ENCODE data around the gene PPP2R5C.

PPP2R5C gene

GRCh38 chr14:101950516-101951215 is 189.2 kb downstream of the PPP2R5C start:
- Histone ChIP-seq H3K4me1 (ENCODE audit: control insufficient read depth, insufficient read depth, low read length, poor library complexity, severe bottlenecking) (peaks cover 5% of the 10 kb centered on the region), H3K4me3 (ENCODE audit: extremely low read depth, insufficient read depth, low read length, poor library complexity, severe bottlenecking) (no peak overlapping the region), H3K36me3 (ENCODE audit: control insufficient read depth, insufficient read depth, low read length) (no peaks in the 10 kb centered on the region), H3K27ac (ENCODE audit: low read depth, low read length, severe bottlenecking) (no peak overlapping the region), H3K9me3 (ENCODE audit: control insufficient read depth, low read length) (no peaks in the 10 kb centered on the region)
- 89 to 94% methylated on average over 3 of the region's 4 CpGs for WGBS, 2 experiments (ENCODE audit: insufficient coverage in 2 of 2)

GRCh38 chr14:101953151-101953550 is 191.6 kb downstream of the PPP2R5C start:
- Histone ChIP-seq H3K27ac (ENCODE audit: low read depth, low read length, severe bottlenecking) (no peak overlapping the region), H3K9me3 (ENCODE audit: control insufficient read depth, low read length) (no peaks in the 10 kb centered on the region), H3K4me3 (ENCODE audit: extremely low read depth, insufficient read depth, low read length, poor library complexity, severe bottlenecking) (no peak overlapping the region), H3K4me1 (ENCODE audit: control insufficient read depth, insufficient read depth, low read length, poor library complexity, severe bottlenecking) (peaks cover 5% of the 10 kb centered on the region), H3K36me3 (ENCODE audit: control insufficient read depth, insufficient read depth, low read length) (no peaks in the 10 kb centered on the region)
- 73 to 80% methylated on average over 6 to 7 of the region's 8 CpGs for WGBS, 2 experiments (ENCODE audit: insufficient coverage in 2 of 2)

- WGBS, 2 experiments (ENCODE audit: insufficient coverage in 2 of 2): 84 to 89% methylated on average over 4 to 6 of the region's 6 CpGs
Observed at GRCh38 chr14:101954501-101954900, 193.0 kb downstream of the PPP2R5C start.

GRCh38 chr14:101955695-101956161 is 194.2 kb downstream of the PPP2R5C start:
- Histone ChIP-seq H3K4me1 (ENCODE audit: control insufficient read depth, insufficient read depth, low read length, poor library complexity, severe bottlenecking) (no peaks in the 10 kb centered on the region), H3K36me3 (ENCODE audit: control insufficient read depth, insufficient read depth, low read length) (no peaks in the 10 kb centered on the region), H3K9me3 (ENCODE audit: control insufficient read depth, low read length) (no peaks in the 10 kb centered on the region), H3K4me3 (ENCODE audit: extremely low read depth, insufficient read depth, low read length, poor library complexity, severe bottlenecking) (no peak overlapping the region), H3K27ac (ENCODE audit: low read depth, low read length, severe bottlenecking) (no peak overlapping the region)
- WGBS, 2 experiments (ENCODE audit: insufficient coverage in 2 of 2): 92 to 93% methylated on average over 29 to 34 of the region's 34 CpGs

More at GRCh38 chr14:101954501-101954900, 193.0 kb downstream of the PPP2R5C start:
- Histone ChIP-seq H3K36me3 (ENCODE audit: control insufficient read depth, insufficient read depth, low read length) (no peaks in the 10 kb centered on the region), H3K27ac (ENCODE audit: low read depth, low read length, severe bottlenecking) (no peak overlapping the region), H3K9me3 (ENCODE audit: control insufficient read depth, low read length) (no peaks in the 10 kb centered on the region), H3K4me1 (ENCODE audit: control insufficient read depth, insufficient read depth, low read length, poor library complexity, severe bottlenecking) (no peaks in the 10 kb centered on the region), H3K4me3 (ENCODE audit: extremely low read depth, insufficient read depth, low read length, poor library complexity, severe bottlenecking) (no peak overlapping the region)

- Histone ChIP-seq H3K4me1 (ENCODE audit: control insufficient read depth, insufficient read depth, low read length, poor library complexity, severe bottlenecking) (no peaks in the 10 kb centered on the region), H3K36me3 (ENCODE audit: control insufficient read depth, insufficient read depth, low read length) (no peaks in the 10 kb centered on the region), H3K9me3 (ENCODE audit: control insufficient read depth, low read length) (no peaks in the 10 kb centered on the region), H3K4me3 (ENCODE audit: extremely low read depth, insufficient read depth, low read length, poor library complexity, severe bottlenecking) (no peak overlapping the region), H3K27ac (ENCODE audit: low read depth, low read length, severe bottlenecking) (no peak overlapping the region)
- 84 to 86% methylated on average over 19 to 23 of the region's 25 CpGs for WGBS, 2 experiments (ENCODE audit: insufficient coverage in 2 of 2)
Observed at GRCh38 chr14:101956179-101956885, 194.8 kb downstream of the PPP2R5C start.

- peaks cover 7% of the 10 kb centered on the region for H3K4me1 ChIP-seq (ENCODE audit: control insufficient read depth, insufficient read depth, low read length, poor library complexity, severe bottlenecking)
- no peaks in the 10 kb centered on the region for H3K36me3 ChIP-seq (ENCODE audit: control insufficient read depth, insufficient read depth, low read length)
- H3K4me3 ChIP-seq (ENCODE audit: extremely low read depth, insufficient read depth, low read length, poor library complexity, severe bottlenecking): no peak overlapping the region
- no peak overlapping the region for H3K27ac ChIP-seq (ENCODE audit: low read depth, low read length, severe bottlenecking)
- WGBS, 2 experiments (ENCODE audit: insufficient coverage in 2 of 2): 87 to 94% methylated on average over 12 to 13 of the region's 13 CpGs
- H3K9me3 ChIP-seq (ENCODE audit: control insufficient read depth, low read length): no peaks in the 10 kb centered on the region
Observed at GRCh38 chr14:101957406-101958234, 196.1 kb downstream of the PPP2R5C start.

- Histone ChIP-seq H3K4me3 (ENCODE audit: extremely low read depth, insufficient read depth, low read length, poor library complexity, severe bottlenecking) (no peak overlapping the region), H3K4me1 (ENCODE audit: control insufficient read depth, insufficient read depth, low read length, poor library complexity, severe bottlenecking) (peaks cover 10% of the 10 kb centered on the region), H3K27ac (ENCODE audit: low read depth, low read length, severe bottlenecking) (no peak overlapping the region), H3K9me3 (ENCODE audit: control insufficient read depth, low read length) (no peaks in the 10 kb centered on the region), H3K36me3 (ENCODE audit: control insufficient read depth, insufficient read depth, low read length) (no peaks in the 10 kb centered on the region)
- WGBS, 2 experiments (ENCODE audit: insufficient coverage in 2 of 2): 84 to 96% methylated on average over 5 of the region's 11 CpGs
Observed at GRCh38 chr14:101958418-101959180, 197.1 kb downstream of the PPP2R5C start.

- Histone ChIP-seq H3K36me3 (ENCODE audit: control insufficient read depth, insufficient read depth, low read length) (no peaks in the 10 kb centered on the region), H3K4me3 (ENCODE audit: extremely low read depth, insufficient read depth, low read length, poor library complexity, severe bottlenecking) (no peak overlapping the region)
- WGBS, 2 experiments (ENCODE audit: insufficient coverage in 2 of 2): 100% methylated on average over 1 of the region's 2 CpGs; no CpG with 5 or more reads in 1 of the 2 experiments
Observed at GRCh38 chr14:101959277-101959676, 197.8 kb downstream of the PPP2R5C start.

GRCh38 chr14:101960225-101960624 is 198.7 kb downstream of the PPP2R5C start:
- H3K4me1 ChIP-seq (ENCODE audit: control insufficient read depth, insufficient read depth, low read length, poor library complexity, severe bottlenecking): peaks cover 10% of the 10 kb centered on the region
- no peak overlapping the region for H3K27ac ChIP-seq (ENCODE audit: low read depth, low read length, severe bottlenecking)
- no peak overlapping the region for H3K4me3 ChIP-seq (ENCODE audit: extremely low read depth, insufficient read depth, low read length, poor library complexity, severe bottlenecking)
- no peaks in the 10 kb centered on the region for H3K36me3 ChIP-seq (ENCODE audit: control insufficient read depth, insufficient read depth, low read length)
- H3K9me3 ChIP-seq (ENCODE audit: control insufficient read depth, low read length): no peaks in the 10 kb centered on the region
- WGBS, 2 experiments (ENCODE audit: insufficient coverage in 2 of 2): 60 to 66% methylated on average over 8 to 10 of the region's 13 CpGs

More at GRCh38 chr14:101959277-101959676, 197.8 kb downstream of the PPP2R5C start:
- Histone ChIP-seq H3K9me3 (ENCODE audit: control insufficient read depth, low read length) (no peaks in the 10 kb centered on the region), H3K4me1 (ENCODE audit: control insufficient read depth, insufficient read depth, low read length, poor library complexity, severe bottlenecking) (peaks cover 10% of the 10 kb centered on the region), H3K27ac (ENCODE audit: low read depth, low read length, severe bottlenecking) (no peak overlapping the region)
